Prostate gland (tissue), 2 donors: ENCODE results near the gene JAG2. TPM values are rescaled to one million over a fixed set of nuclear protein-coding genes. Genes with fewer than 3 reads are reported as not detected.

ENCODE experiments used
- DNase-seq: peaks from one replicate; pipeline ENCODE4 v3.0.0-alpha.2; 2019; ENCODE audit warnings: low spot score
- H3K27ac ChIP-seq, 2 donors: fragments of 200-600 bp; sonication (generic); 2 replicates each; pipeline ENCODE4 v1.5.1; 2017 to 2019
- H3K27me3 ChIP-seq: fragments of 200-600 bp; sonication (generic); replicated peaks from 2 replicates; pipeline ENCODE4 v1.5.1; 2019; ENCODE audit not compliant: insufficient read depth
- H3K36me3 ChIP-seq, 2 donors: fragments of 200-600 bp; sonication (generic); 1 replicate in 1 of 2; 2 replicates in 1 of 2; pipeline versions ENCODE4 v1.5.1 to v1.8.1; 2017 to 2019
- H3K4me1 ChIP-seq: fragments of 200-600 bp; sonication (generic); replicated peaks from 2 replicates; pipeline ENCODE4 v1.5.1; 2019
- H3K4me3 ChIP-seq, 2 donors: fragments of 200-600 bp; sonication (generic); 2 replicates each; pipeline ENCODE4 v1.5.1; 2017 to 2019
- H3K9me3 ChIP-seq: fragments of 200-600 bp; sonication (generic); 2 replicates; pipeline ENCODE4 v1.5.1; 2017
- POLR2A ChIP-seq: fragments of 450-650 bp; IDR thresholded peaks from one replicate; pipeline ENCODE4 v1.6.1; 2016; ENCODE audit warnings: antibody characterized with exemption, mild to moderate bottlenecking
- POLR2AphosphoS5 ChIP-seq: sonication (generic); formaldehyde crosslinking; IDR thresholded peaks from one replicate; pipeline ENCODE4 v1.6.1; 2017; ENCODE audit warnings: antibody characterized with exemption
- WGBS: methylation state at CpG from one replicate; pipeline ENCODE4 v1.1.5; 2018; 5-methylcytosine and 5-hydroxymethylcytosine counted together
- intact Hi-C: fragments of 100-400 bp; cut with DNase I; formaldehyde crosslinking; loops from one replicate; pipeline ENCODE4 v1.14.2; 2022
- total RNA-seq, 2 donors: library from RNA; depleted of rRNA; stranded (reverse); fragments of >200 nt; gene quantifications; one replicate each; pipeline ENCODE4 v1.1.0, GENCODE V29; 2016
- TF ChIP-seq, protein P1 (sequence below), 4 experiments: fragments of 200-600 bp in 2 of 4; fragments of 450-650 bp in 2 of 4; sonication (generic) in 2 of 4; IDR thresholded peaks; 1 replicate in 3 of 4; 2 replicates in 1 of 4; pipeline ENCODE4 v1.5.1; 2016 to 2019; ENCODE audit warnings: antibody characterized with exemption in 4 of 4, mild to moderate bottlenecking in 2 of 4, moderate library complexity in 2 of 4

Gene JAG2
- total RNA-seq, 2 donors from 2014 or later = 26.8 to 30.5 TPM

GRCh38 chr14:105146181-105146975 is 22.2 kb downstream of the JAG2 start:
- Histone ChIP-seq H3K9me3 (no peaks in the 10 kb centered on the region), H3K27me3 (no peaks in the 10 kb centered on the region), H3K4me1 (no peaks in the 10 kb centered on the region), H3K27ac (no peak overlapping the region), H3K4me3 (no peak overlapping the region), H3K36me3 (no peaks in the 10 kb centered on the region)
- TF ChIP-seq POLR2A (no peak), POLR2AphosphoS5 (no peak)
- TF ChIP-seq, protein P1, sequence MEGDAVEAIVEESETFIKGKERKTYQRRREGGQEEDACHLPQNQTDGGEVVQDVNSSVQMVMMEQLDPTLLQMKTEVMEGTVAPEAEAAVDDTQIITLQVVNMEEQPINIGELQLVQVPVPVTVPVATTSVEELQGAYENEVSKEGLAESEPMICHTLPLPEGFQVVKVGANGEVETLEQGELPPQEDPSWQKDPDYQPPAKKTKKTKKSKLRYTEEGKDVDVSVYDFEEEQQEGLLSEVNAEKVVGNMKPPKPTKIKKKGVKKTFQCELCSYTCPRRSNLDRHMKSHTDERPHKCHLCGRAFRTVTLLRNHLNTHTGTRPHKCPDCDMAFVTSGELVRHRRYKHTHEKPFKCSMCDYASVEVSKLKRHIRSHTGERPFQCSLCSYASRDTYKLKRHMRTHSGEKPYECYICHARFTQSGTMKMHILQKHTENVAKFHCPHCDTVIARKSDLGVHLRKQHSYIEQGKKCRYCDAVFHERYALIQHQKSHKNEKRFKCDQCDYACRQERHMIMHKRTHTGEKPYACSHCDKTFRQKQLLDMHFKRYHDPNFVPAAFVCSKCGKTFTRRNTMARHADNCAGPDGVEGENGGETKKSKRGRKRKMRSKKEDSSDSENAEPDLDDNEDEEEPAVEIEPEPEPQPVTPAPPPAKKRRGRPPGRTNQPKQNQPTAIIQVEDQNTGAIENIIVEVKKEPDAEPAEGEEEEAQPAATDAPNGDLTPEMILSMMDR (IDR thresholded peaks at IDR 0.05) = no peak
- WGBS = 91% methylated on average over 39 of the region's 40 CpGs
- intact Hi-C loops = no loop called here
- no peak for DNase-seq

DNA sequence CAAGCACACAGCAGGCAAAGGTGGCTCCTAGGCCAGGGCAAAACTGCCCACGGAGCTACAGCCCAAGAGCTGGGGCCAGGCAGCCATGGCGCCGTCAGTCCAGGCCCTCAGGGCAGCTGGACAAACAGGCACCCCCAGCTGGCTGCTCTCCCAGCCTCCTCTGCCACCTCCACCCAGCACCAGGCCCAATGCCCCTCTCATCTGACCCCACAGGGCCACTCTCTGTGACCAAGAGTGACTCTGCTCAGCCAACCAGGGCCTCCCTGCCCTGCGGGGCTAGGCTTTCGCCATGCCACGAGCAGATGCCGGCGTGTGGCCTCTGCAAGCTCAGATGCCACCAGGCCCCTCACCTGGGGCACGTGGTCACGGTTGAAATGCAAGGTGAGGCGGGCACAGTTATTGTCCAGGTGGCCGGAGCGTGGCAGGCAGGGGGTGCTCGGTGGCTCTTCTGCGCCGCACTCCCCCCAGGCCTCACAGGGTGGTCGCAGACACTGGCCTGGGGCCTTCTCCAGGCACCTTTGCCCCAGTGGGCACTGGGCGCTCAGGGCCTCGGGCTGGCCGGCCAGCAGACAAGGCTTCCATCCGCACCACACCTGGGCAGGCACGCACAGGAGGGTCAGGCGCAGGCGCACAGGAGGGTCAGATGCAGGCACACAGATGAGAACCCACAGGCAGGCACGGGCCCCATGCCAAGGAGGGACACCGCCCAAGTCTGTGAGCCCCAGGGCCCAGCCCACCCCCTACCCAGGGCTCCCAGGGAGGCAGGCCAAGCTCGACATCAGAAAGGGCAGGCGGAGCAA is 23.0 kb downstream of the JAG2 start:
- Histone ChIP-seq H3K36me3 (no peaks in the 10 kb centered on the region), H3K4me3 (no peak overlapping the region), H3K9me3 (no peaks in the 10 kb centered on the region), H3K4me1 (no peaks in the 10 kb centered on the region), H3K27me3 (no peaks in the 10 kb centered on the region), H3K27ac (no peak overlapping the region)
- TF ChIP-seq POLR2A (no peak), POLR2AphosphoS5 (no peak)
- TF ChIP-seq, protein P1 (IDR thresholded peaks at IDR 0.05) = no peak
- DNase-seq = no peak
- WGBS = 91% methylated on average over 28 of the region's 28 CpGs
- intact Hi-C loops = no loop called here

- TF ChIP-seq, protein P1 (IDR thresholded peaks at IDR 0.05) = no peak
- no peak for TF ChIP-seq POLR2A
- TF ChIP-seq POLR2AphosphoS5 = no peak
- H3K27ac ChIP-seq = no peak overlapping the region
- DNase-seq = no peak
- 92% methylated on average over 31 of the region's 32 CpGs for WGBS
- H3K4me3 ChIP-seq = no peak overlapping the region
- no peaks in the 10 kb centered on the region for H3K36me3 ChIP-seq
- H3K4me1 ChIP-seq = no peaks in the 10 kb centered on the region
- H3K9me3 ChIP-seq = no peaks in the 10 kb centered on the region
- intact Hi-C loops = no loop called here
- H3K27me3 ChIP-seq = no peaks in the 10 kb centered on the region
These were observed 23.8 kb downstream of the JAG2 start for GRCh38 chr14:105144666-105145380.

DNA sequence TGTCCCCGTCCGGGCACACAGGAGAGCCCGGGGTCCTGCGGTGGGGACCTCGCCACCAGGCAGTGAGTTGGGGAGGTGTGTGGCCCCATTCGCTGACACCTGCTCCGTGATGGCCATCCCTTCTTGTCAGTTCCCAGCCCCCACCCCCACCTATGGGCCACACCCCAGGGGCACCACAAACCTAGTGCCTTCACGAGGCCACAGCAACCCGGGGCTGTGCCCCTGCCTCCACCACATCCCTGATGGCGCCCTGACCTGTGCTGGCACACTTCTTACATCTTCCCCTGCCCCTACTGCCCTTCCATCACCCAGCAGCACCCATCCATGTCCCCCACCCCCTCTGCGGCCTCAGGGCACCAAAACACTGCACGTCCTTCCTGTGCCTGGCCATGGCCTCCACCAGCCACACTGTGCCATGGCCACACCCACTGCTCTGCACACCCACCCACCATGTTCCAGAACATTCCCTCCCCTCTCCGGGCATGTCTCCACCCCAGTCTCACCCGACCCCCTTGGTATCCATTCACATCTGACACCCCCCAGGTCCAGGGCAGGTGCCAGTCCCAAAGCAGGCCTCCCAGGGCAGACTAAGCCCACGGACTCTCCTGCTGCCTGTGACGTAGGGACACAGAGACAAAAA is 24.4 kb downstream of the JAG2 start:
- no peak for DNase-seq
- H3K4me3 ChIP-seq = no peak overlapping the region
- no peaks in the 10 kb centered on the region for H3K9me3 ChIP-seq
- no peak overlapping the region for H3K27ac ChIP-seq
- intact Hi-C loops = no loop called here
- no peak for TF ChIP-seq POLR2A
- TF ChIP-seq POLR2AphosphoS5 = no peak
- TF ChIP-seq, protein P1 (IDR thresholded peaks at IDR 0.05) = no peak
- H3K36me3 ChIP-seq = no peaks in the 10 kb centered on the region
- H3K4me1 ChIP-seq = no peaks in the 10 kb centered on the region
- WGBS = 87% methylated on average over 16 of the region's 16 CpGs
- no peaks in the 10 kb centered on the region for H3K27me3 ChIP-seq
